ENCODE data around the gene MED4. TPM values are rescaled to one million over a fixed set of nuclear protein-coding genes. Genes with fewer than 3 reads are reported as not detected.

Gene MED4
- total and polyA plus RNA-seq, 2 of the 8 experiments (the other 6 are each of a cell fraction or from before 2014, with no cell fraction given): 25.7 to 48.1 TPM

DNA sequence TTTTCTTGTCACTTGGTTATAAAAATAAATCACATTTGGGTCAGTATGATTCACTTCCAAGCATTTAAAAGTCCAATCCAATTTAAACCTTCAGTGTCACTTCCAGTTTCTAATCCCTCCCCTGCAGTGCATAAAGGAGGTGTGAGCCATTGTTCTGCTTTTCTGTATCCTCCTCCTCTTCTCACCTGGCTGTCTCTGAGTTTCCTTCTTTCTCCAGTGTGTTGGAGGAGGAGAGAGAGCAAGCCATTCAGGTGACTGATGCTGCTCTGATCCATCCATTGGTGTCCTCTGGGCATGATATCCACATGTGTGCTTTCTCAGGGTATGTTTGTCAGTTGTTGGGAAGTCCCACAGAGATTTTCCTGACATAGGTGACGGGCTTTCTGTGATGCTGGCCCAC is 56.1 kb downstream of the MED4 start (continued):
- TF ChIP-seq, protein P1, sequence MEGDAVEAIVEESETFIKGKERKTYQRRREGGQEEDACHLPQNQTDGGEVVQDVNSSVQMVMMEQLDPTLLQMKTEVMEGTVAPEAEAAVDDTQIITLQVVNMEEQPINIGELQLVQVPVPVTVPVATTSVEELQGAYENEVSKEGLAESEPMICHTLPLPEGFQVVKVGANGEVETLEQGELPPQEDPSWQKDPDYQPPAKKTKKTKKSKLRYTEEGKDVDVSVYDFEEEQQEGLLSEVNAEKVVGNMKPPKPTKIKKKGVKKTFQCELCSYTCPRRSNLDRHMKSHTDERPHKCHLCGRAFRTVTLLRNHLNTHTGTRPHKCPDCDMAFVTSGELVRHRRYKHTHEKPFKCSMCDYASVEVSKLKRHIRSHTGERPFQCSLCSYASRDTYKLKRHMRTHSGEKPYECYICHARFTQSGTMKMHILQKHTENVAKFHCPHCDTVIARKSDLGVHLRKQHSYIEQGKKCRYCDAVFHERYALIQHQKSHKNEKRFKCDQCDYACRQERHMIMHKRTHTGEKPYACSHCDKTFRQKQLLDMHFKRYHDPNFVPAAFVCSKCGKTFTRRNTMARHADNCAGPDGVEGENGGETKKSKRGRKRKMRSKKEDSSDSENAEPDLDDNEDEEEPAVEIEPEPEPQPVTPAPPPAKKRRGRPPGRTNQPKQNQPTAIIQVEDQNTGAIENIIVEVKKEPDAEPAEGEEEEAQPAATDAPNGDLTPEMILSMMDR (IDR thresholded peaks at IDR 0.05; ENCODE audit: control extremely low read depth in 1 of 3, insufficient read depth in 1 of 3, low read depth in 1 of 3, low read length in 3 of 3): no peak
- no peak for TF ChIP-seq RNF2 (IDR thresholded peaks at IDR 0.05; ENCODE audit: borderline replicate concordance, low read depth, low read length, missing control alignments, poor library complexity, severe bottlenecking)
- TF ChIP-seq SAP30 (IDR thresholded peaks at IDR 0.05; ENCODE audit: insufficient read depth, insufficient replicate concordance, low read length): no peak
- TF ChIP-seq FOSL1 (IDR thresholded peaks at IDR 0.05; ENCODE audit: insufficient read depth, low read depth, low read length): no peak
- no peak for TF ChIP-seq BACH1 (IDR thresholded peaks at IDR 0.05; ENCODE audit: low read length)
- TF ChIP-seq EGR1 (IDR thresholded peaks at IDR 0.05; ENCODE audit: borderline replicate concordance, low read depth, low read length): no peak
